ENCODE measurements around the gene ZPLD1.

The ZPLD1 gene

GRCh38 chr3:102470066-102470465 lies 35.3 kb downstream of the ZPLD1 start:
- DNase-seq (ENCODE audit: low spot score) = no peak

- DNase-seq (ENCODE audit: low spot score) = no peak
These were observed 36.2 kb downstream of the ZPLD1 start for GRCh38 chr3:102471001-102471400.

- DNase-seq (ENCODE audit: low spot score) = no peak
These were observed 36.7 kb downstream of the ZPLD1 start for GRCh38 chr3:102471491-102471890.

GRCh38 chr3:102473648-102474047 lies 38.8 kb downstream of the ZPLD1 start:
- DNase-seq (ENCODE audit: low spot score) = no peak

- DNase-seq (ENCODE audit: low spot score) = no peak
These were observed 39.4 kb downstream of the ZPLD1 start for GRCh38 chr3:102474207-102474606.

GRCh38 chr3:102476198-102476597 lies 41.4 kb downstream of the ZPLD1 start:
- no peak for DNase-seq (ENCODE audit: low spot score)

- no peak for DNase-seq (ENCODE audit: low spot score)
These were observed 43.3 kb downstream of the ZPLD1 start for GRCh38 chr3:102478160-102478559.

- no peak for DNase-seq (ENCODE audit: low spot score)
These were observed 45.3 kb downstream of the ZPLD1 start for GRCh38 chr3:102480139-102480538.

GRCh38 chr3:102481050-102481449 lies 46.2 kb downstream of the ZPLD1 start:
- DNase-seq (ENCODE audit: low spot score) = no peak

- DNase-seq (ENCODE audit: low spot score) = no peak
These were observed 48.7 kb downstream of the ZPLD1 start for GRCh38 chr3:102483556-102483955.

GRCh38 chr3:102484363-102484762 lies 49.5 kb downstream of the ZPLD1 start:
- DNase-seq (ENCODE audit: low spot score) = no peak

GRCh38 chr3:102485701-102486100 lies 50.9 kb downstream of the ZPLD1 start:
- DNase-seq (ENCODE audit: low spot score) = no peak

- no peak for DNase-seq (ENCODE audit: low spot score)
These were observed 53.5 kb downstream of the ZPLD1 start for GRCh38 chr3:102488331-102488730.

- no peak for DNase-seq (ENCODE audit: low spot score)
These were observed 57.5 kb downstream of the ZPLD1 start for GRCh38 chr3:102492300-102492699.

GRCh38 chr3:102497571-102497970 lies 62.8 kb downstream of the ZPLD1 start:
- no peak for DNase-seq (ENCODE audit: low spot score)

- DNase-seq (ENCODE audit: low spot score) = no peak
These were observed 70.7 kb downstream of the ZPLD1 start for GRCh38 chr3:102505542-102505941.

GRCh38 chr3:102510663-102511062 lies 75.8 kb downstream of the ZPLD1 start:
- DNase-seq (ENCODE audit: low spot score) = no peak

GRCh38 chr3:102511168-102511567 lies 76.4 kb downstream of the ZPLD1 start:
- DNase-seq (ENCODE audit: low spot score) = no peak

- DNase-seq (ENCODE audit: low spot score) = no peak
These were observed 76.8 kb downstream of the ZPLD1 start for GRCh38 chr3:102511639-102512038.

- DNase-seq (ENCODE audit: low spot score) = no peak
These were observed 78.1 kb downstream of the ZPLD1 start for GRCh38 chr3:102512734-102513504.

- no peak for DNase-seq (ENCODE audit: low spot score)
These were observed 79.4 kb downstream of the ZPLD1 start for GRCh38 chr3:102514241-102514640.

- no peak for DNase-seq (ENCODE audit: low spot score)
These were observed 86.4 kb downstream of the ZPLD1 start for GRCh38 chr3:102521246-102521645.

GRCh38 chr3:102525624-102526023 lies 90.8 kb downstream of the ZPLD1 start:
- no peak for DNase-seq (ENCODE audit: low spot score)

GRCh38 chr3:102526865-102527264 lies 92.0 kb downstream of the ZPLD1 start:
- no peak for DNase-seq (ENCODE audit: low spot score)
